ENCODE measurements around the gene KCNK3. TPM values are rescaled to one million over a fixed set of nuclear protein-coding genes. Genes with fewer than 3 reads are reported as not detected.

Gene KCNK3
- total RNA-seq, 1 experiment from 2014 or later = not detected

DNA sequence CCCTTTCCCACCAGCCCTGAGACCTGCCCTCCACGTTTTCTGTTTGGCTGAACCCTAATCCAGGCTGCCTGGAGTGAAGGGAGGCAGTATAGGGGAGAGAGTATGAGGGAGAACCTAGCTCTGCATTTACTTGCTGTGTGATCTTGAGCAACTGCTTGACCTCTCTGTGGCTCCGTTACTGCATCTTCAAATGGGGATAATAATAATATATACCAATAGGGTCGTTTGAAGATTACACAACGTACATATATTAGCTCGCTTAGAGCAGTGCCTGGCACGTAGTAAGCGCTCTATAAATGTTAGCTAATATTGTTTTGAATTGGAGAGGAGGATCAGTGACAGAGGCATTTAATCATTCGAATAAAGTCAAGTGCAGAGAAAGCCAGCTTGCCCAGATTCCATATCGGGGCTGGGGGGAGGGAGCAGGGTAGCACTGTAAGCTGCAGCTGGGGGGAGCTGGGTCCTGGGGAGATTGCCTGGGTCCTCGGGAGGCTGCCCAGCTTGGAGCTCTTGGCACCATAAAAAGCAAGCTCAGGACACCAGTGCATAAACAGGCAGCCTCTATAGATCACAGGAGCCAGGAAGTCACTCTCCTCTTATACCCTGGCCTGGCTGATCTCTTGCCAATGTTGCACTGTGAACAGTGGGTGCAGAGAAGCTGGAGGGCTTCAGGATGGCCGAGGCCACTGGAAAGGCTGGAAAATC, 19.1 kb downstream of the KCNK3 start:
- no peaks in the 10 kb centered on the region for H3K9me3 Mint-ChIP-seq (ENCODE audit: unreplicated experiment)
- no peak overlapping the region for H3K27ac Mint-ChIP-seq (ENCODE audit: low read depth, unreplicated experiment)
- H3K27me3 Mint-ChIP-seq (ENCODE audit: insufficient read depth, unreplicated experiment) = peaks cover 21% of the 10 kb centered on the region
- H3K36me3 Mint-ChIP-seq (ENCODE audit: insufficient read depth, unreplicated experiment) = no peaks in the 10 kb centered on the region
- no peaks in the 10 kb centered on the region for H3K4me1 Mint-ChIP-seq (ENCODE audit: insufficient read depth, unreplicated experiment)
- POLR2A ChIA-PET = no interaction called here
- H3K4me3 Mint-ChIP-seq (ENCODE audit: unreplicated experiment) = no peak overlapping the region
- BruUV-seq (replicated peaks) = no TSS peak
- DNase-seq (ENCODE audit: unreplicated experiment) = no peak
- CTCF ChIA-PET = interaction anchor here (0.6 kb wide), 1 partner anchor 133 kb away, joined by 3 read pairs; no protein-coding TSS in a partner anchor
- intact Hi-C loops (cut with micrococcal nuclease) = no loop called here
- TF ChIP-seq, protein P1, sequence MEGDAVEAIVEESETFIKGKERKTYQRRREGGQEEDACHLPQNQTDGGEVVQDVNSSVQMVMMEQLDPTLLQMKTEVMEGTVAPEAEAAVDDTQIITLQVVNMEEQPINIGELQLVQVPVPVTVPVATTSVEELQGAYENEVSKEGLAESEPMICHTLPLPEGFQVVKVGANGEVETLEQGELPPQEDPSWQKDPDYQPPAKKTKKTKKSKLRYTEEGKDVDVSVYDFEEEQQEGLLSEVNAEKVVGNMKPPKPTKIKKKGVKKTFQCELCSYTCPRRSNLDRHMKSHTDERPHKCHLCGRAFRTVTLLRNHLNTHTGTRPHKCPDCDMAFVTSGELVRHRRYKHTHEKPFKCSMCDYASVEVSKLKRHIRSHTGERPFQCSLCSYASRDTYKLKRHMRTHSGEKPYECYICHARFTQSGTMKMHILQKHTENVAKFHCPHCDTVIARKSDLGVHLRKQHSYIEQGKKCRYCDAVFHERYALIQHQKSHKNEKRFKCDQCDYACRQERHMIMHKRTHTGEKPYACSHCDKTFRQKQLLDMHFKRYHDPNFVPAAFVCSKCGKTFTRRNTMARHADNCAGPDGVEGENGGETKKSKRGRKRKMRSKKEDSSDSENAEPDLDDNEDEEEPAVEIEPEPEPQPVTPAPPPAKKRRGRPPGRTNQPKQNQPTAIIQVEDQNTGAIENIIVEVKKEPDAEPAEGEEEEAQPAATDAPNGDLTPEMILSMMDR (IDR thresholded peaks at IDR 0.05; ENCODE audit: unreplicated experiment) = no peak

DNA sequence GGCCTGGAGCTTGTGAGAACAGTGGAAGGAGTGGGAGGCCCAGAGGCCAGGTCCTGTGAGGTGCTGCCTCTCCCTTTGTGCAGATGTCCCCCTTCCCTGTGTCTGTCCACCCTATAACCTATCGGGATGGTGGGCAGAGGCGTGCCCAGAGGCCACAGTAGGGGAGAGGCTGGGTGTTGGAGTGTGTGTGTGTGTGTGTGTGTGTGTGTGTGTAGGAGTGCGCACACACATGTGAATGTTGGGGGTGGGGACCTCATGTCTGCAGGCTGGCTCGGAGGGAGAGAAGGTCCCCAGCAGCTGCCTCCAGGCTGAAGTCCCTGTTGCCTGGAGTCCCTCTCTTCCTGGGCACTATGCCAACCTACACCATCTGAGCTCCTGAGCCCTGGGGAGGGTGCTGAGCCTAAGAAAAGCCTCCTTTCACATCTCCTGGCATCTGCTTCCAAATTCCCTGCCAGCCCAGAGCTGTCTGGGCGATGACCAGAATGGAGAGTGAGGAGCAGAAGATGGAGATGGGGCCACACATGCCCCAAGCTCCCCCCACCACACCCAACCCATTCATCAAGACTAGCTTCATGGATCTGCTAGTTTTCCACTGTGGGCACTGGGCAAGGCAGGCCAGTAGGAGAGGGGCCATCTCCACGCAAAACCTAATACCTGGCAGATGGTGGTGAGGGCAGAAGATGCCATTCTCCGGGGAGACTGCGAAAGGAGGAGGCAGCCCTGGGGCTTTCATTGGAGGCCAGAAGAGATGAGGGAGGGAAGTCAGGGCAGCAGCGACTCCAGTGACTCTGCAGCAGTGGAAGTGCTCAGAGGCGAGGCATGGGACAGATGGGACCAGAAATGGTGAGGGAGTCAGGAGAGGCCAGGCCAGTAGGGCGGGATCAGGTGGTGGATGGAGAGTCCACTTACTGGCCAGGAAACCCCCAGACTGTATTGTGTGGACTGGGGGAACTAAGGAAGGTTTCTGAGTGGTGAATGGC, 20.3 kb downstream of the KCNK3 start:
- DNase-seq (ENCODE audit: unreplicated experiment) = no peak
- POLR2A ChIA-PET = no interaction called here
- CTCF ChIA-PET = interaction anchor here (0.7 kb wide), 2 partner anchors 24 to 204 kb away, joined by 3 read pairs; no protein-coding TSS in a partner anchor
- no peaks in the 10 kb centered on the region for H3K36me3 Mint-ChIP-seq (ENCODE audit: insufficient read depth, unreplicated experiment)
- TF ChIP-seq, protein P1 (IDR thresholded peaks at IDR 0.05; ENCODE audit: unreplicated experiment) = no peak
- H3K27me3 Mint-ChIP-seq (ENCODE audit: insufficient read depth, unreplicated experiment) = peaks cover 17% of the 10 kb centered on the region
- intact Hi-C loops (cut with micrococcal nuclease) = no loop called here
- BruUV-seq (replicated peaks) = no TSS peak
- no peaks in the 10 kb centered on the region for H3K4me1 Mint-ChIP-seq (ENCODE audit: insufficient read depth, unreplicated experiment)
- H3K9me3 Mint-ChIP-seq (ENCODE audit: unreplicated experiment) = no peaks in the 10 kb centered on the region
- no peak overlapping the region for H3K27ac Mint-ChIP-seq (ENCODE audit: low read depth, unreplicated experiment)
- H3K4me3 Mint-ChIP-seq (ENCODE audit: unreplicated experiment) = no peak overlapping the region

DNA sequence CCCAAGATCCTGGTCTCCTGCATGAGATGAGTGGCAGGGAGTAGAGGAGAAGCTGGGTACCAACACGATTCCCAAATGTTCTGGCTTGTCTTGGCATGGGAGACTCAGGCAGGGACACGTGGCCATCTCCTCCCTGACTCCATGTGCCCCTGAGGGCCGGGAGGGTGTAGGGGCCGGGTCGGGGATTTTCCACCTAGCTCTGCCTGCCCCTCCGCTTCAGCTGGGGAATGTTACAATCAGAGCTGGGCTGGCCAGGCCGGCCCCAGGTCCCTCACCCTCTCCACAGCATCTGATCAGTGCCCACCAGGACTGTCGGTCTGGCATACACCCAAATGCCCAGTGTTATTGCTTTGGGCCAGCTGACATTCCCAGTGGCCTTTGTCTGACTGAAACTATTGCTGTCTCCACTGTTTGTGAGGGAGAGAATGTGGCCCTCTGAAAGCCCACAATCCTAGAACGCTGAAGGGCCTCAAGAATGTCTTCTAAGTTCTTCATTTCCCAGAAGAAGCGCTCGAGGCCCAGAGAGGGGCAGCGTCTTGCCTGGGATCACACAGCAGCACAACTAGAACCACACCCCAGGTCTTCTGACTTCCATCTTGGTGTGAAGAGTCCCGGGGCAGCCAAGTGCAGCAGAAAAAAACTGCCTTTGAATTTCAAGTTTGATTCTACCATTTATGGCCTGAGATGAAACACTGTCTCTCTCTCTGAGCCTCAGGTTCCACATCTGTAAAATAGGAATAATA, 23.2 kb downstream of the KCNK3 start:
- H3K4me1 Mint-ChIP-seq (ENCODE audit: insufficient read depth, unreplicated experiment) = peaks cover 4% of the 10 kb centered on the region
- POLR2A ChIA-PET = no interaction called here

More for the DNA sequence above, 23.2 kb downstream of the KCNK3 start:
- Mint-ChIP-seq H3K36me3 (ENCODE audit: insufficient read depth, unreplicated experiment) (no peaks in the 10 kb centered on the region), H3K27ac (ENCODE audit: low read depth, unreplicated experiment) (no peak overlapping the region), H3K9me3 (ENCODE audit: unreplicated experiment) (no peaks in the 10 kb centered on the region), H3K4me3 (ENCODE audit: unreplicated experiment) (no peak overlapping the region), H3K27me3 (ENCODE audit: insufficient read depth, unreplicated experiment) (peaks cover 11% of the 10 kb centered on the region)
- TF ChIP-seq, protein P1 (IDR thresholded peaks at IDR 0.05; ENCODE audit: unreplicated experiment) = no peak
- BruUV-seq (replicated peaks) = no TSS peak
- intact Hi-C loops (cut with micrococcal nuclease) = no loop called here
- DNase-seq (ENCODE audit: unreplicated experiment) = no peak
- CTCF ChIA-PET = interaction anchor here (0.6 to 0.7 kb wide), 2 partner anchors 16 to 31 kb away, joined by 3 read pairs; no protein-coding TSS in a partner anchor

All from MCF 10A (cell line).